Inflammatory macrophage (primary cell): ENCODE measurements around the gene HIPK4.
"Not testable (repeated sequence)": the region's sequence is repeated elsewhere in the genome, so short reads cannot be mapped to it uniquely, and the experiment has no call there.

ENCODE experiments used
- DNase-seq, 2 donors: peaks; one replicate each; pipeline ENCODE4 v3.0.0-alpha.2; 2020 to 2022
- total RNA-seq, 18 experiments: gene quantifications; one replicate each; lab custom pipeline; 2026; ENCODE audit warnings: mixed read lengths in 6 of 18, inconsistent platforms in 2 of 18; lab: John Stamatoyannopoulos, UW

The HIPK4 gene, protein sequence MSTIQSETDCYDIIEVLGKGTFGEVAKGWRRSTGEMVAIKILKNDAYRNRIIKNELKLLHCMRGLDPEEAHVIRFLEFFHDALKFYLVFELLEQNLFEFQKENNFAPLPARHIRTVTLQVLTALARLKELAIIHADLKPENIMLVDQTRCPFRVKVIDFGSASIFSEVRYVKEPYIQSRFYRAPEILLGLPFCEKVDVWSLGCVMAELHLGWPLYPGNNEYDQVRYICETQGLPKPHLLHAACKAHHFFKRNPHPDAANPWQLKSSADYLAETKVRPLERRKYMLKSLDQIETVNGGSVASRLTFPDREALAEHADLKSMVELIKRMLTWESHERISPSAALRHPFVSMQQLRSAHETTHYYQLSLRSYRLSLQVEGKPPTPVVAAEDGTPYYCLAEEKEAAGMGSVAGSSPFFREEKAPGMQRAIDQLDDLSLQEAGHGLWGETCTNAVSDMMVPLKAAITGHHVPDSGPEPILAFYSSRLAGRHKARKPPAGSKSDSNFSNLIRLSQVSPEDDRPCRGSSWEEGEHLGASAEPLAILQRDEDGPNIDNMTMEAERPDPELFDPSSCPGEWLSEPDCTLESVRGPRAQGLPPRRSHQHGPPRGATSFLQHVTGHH
- 0 to 0.09 (median 0) reads per million in 18 experiments for total RNA-seq

DNA sequence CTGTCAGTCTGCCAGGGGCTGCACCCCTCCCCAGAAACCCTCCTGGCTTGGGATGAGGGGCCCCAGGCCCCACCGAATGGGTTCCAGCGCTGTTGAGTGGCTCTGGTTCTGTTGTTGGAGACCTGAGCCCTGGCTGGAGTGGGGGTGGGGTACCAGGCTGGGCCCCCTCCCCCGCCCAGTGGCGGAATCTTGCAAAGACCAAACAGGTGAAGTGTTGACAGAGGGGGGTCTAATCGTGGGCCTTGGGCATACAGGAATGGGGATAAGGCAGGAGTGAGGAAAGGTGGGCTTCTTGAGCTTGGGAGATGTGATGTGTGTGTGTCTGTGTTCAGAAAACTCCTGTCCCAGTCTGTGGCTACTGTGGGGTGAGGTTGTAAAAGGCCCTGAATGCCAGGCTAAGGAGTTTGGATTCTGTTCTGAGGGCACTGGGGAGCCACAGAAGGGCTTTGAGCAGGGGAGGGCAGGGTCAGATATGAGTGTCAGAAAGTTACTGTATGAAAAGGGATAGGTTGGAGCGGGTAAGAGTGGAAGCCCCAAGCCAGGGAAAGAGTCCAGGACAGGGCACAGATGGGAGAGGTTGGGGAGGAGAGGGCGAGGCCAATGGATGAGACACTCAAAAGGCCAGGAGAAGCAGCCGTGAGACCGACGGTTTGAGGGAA lies at the start of gene HIPK4:
Gene HIPK4 (minus strand): TSS at position 98 of the 659 bp plus-strand sequence. CDS start 279 bp downstream, outside the sequence.
- no peak for DNase-seq

DNA sequence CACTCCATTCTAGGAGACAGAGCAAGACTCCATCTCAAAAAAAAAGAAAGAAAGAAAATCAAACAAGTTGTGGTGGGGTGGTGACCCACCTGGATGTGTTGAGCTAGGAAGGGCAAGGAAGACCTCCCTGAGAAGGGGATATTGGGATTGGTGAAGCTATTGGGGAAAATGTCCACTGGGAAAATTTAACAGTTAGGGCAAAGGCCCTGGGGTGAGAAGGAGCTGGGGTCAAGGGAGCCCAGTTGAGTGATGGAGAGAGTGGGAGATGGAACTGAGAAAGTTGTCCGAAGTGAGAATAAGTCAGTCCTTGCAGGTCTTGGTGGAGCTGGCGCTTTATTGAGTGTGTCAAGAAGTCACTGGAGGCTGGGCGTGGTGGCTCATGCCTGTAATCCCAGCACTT lies 48.3 kb upstream of the HIPK4 start:
- DNase-seq = no peak

DNA sequence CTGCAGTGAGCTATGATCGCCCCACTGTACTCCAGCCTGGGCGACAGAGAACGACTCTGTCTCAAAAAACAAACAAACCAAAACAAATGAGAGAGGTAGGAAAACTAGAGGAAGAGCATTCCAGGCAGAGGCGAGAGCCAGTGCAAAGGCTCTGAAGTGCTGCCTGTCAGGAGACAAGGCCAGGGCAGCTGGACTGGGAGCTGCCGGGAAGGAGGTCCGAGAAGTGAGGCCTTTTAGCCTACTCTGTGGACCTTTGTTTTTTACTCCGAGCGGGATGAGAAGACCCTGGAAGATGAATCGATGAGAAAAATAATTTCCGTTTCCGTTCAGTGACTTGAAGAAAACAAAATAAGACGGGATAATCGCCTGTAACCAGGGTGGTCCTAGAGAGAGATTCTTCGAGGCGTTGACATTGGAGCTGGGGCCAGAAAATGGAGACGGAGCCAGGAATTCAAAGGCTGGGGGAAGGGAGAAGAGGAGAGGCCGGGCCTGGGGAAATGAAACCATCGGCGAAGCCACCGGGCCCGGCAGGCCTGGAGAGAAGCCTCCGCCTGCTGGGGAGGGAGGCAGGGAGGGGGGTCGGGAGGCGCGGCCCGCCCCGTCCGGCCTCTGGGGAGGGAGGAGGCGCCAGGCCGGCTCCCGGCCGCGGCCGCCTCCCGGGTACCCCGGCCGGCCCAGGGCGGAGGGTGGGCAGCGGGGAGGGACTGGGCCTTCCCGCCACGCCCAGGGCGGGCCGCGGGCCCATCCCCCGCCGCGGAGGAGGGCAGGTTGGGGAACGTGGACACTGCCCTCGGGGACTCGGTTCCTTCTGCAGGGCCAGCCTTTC lies 43.6 kb upstream of the HIPK4 start:
- peak; percentile 94 to 95 for DNase-seq

DNA sequence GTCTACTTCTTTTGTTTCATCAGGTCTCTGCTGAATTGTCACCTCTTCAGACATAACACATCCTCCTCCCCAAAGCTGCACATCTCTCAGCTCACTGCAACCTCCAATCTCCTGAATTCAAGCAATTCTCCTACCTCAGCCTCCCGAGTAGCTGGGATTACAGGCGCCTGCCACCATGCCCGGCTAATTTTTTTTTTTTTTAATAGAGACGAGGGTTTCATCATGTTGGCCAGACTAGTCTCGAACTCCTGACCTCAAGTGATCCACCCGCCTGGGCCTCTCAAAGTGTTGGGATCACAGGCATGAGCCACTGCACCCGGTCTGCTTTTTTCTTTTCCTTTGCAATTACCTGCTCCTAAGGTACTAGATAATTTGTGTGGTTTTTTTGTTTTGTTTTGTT lies 42.8 kb upstream of the HIPK4 start:
- not testable (repeated sequence) for DNase-seq

DNA sequence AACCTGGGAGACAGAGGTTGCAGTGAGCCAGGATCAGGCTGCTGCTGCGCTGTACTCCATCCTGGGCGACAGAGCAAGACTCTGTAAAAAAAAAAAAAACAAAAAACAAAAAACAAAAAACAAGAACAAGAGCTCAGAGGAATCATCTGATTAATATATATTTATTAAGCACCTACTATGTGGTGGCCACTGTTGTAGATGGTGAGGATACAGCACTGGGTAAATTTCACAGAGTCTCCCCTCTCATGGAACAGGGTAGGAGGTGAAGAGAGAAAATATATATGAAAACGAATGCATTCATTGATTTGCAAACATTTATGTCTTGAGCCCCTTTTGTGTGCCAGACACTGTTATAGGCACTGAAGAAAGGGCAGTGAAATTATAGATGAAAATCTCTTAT lies 41.7 kb upstream of the HIPK4 start:
- DNase-seq = no peak

DNA sequence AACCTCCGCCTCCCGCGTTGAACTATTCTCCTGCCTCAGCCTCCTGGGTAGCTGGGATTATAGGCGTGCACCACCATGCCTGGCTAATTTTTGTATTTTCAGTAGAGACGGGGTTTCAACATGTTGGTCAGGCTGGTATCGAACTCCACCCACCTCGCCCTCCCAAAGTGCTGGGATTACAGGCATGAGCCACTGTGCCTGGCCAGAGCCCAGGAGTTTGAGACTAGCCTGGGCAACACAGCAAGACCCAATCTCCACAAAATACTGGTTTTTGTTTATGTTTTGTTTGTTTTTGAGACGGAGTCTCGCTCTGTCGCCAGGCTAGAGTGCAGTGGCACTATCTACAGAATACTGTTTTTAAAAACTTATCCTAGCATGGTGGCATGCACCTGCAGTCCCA lies 40.3 kb upstream of the HIPK4 start:
- DNase-seq = not testable (repeated sequence)

DNA sequence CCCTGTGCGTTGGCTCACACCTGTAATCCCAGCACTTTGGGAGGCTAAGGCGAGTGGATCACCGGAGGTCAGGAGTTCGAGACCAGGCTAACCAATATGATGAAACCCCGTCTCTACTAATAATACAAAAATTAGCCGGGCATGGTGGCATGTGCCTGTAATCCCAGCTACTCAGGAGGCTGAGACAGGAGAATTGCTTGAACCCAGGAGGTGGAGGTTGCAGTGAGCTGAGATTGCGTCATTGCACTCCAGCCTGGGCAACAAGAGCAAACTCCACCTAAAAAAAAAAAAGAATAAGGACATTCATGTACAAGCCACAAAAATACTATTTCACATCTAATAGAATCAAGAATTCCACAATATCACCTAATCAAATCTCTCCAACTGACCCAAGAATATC lies 38.2 kb upstream of the HIPK4 start:
- DNase-seq = not testable (repeated sequence)

DNA sequence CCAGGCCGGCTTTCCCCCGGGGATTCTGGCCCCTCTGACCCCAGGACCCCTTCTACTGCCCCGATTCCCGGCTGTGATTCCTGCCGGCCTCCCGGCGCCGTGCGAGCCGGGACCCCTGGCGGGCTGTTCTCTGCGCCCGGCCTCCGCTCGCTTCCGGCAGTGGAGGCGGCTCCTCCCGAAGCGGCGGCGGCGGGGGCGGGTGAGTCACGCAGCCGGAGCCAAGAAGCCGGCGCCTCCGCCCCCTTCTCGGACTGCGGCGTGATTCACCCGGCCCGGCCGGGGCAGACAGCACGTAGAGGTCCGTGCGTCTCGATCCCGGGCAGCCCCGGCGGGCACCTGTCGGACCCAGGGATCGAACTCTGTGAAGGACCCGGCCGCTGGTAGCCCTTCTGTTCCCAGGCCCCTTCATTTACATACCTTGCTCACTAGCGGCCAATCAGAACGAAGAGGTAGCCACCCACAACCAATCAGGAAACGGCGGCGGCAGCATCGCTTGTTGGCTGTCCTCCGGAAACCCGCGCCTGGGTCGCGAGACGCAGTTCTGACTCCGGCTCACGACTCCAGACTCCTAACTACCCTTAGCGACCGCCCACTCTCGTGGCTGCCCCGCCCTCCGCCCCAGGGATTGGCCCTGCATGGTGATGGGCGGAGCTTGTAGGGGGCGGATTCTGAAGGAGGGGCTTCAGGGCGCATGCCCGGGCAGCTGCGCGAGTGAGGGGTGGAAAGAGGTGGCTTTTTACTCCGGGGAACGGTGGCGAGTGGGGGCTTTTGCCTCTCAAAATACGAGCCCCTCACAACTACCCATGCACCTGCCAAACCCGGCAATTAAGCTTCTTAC lies 35.7 kb upstream of the HIPK4 start, which contains the start of gene SERTAD1:
Gene SERTAD1 (minus strand): TSS at position 543 of the 838 bp plus-strand sequence. CDS start 2,446 bp downstream, outside the sequence.
- DNase-seq = peak; percentile 100

DNA sequence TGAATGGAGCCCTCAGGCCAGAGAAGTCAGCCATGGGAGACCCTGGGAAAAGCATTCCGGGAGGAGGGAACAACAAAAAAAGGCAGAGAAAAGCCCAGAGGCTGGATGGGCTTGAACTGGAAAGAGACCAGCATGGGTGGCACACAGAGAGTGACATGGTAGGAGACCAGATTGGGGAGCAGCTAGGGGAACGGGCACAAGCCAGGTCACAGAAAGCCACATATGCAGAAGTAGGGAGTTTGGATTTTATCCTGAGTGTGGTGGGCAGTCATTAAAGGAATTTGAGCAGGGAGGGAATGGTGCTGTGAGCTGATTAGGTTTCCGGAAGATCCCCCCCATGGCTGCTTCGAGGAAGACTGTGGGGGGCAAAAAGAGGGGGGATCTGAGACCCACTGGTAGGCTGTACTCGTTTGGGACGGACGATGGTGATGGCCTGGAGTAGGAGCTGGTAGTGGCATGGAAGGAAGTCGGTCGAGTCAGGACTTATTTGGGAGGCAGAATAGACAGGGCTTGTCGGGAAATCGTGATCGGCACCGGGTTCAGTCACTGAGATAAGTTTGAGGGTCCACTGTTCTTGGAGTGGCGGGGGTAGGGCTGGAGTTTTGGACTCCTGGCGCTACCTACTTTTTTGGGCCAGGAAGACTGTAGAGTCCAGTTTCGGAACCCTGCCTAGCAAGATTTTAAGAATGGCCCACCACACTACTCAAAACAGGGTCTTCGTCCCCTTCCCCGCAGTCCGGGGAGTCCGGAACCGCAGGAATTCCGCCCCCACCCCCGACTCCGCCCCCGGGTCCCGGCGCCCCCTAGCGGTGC lies 34.9 kb upstream of the HIPK4 start:
- peak in 1 of 2 donors; percentile 23 for DNase-seq

DNA sequence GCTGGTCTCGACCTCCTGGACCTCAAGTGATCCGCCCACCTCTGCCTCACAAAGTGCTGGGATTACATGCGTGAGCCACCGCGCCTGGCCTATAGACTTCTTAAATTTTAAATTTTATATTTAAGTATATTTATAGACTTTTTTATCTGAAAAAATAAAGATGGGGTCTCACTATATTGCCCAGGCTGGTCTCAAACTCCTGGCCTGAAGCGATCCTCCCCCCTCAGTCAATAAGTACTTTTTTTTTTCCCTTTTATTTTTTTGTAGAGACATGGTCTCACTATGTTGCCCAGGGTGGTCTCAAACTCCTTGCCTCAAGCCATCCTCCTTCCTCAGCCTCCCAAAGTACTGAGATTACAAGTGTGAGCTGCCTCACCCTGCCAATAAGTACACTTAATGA lies 34.0 kb upstream of the HIPK4 start:
- DNase-seq = no peak

DNA sequence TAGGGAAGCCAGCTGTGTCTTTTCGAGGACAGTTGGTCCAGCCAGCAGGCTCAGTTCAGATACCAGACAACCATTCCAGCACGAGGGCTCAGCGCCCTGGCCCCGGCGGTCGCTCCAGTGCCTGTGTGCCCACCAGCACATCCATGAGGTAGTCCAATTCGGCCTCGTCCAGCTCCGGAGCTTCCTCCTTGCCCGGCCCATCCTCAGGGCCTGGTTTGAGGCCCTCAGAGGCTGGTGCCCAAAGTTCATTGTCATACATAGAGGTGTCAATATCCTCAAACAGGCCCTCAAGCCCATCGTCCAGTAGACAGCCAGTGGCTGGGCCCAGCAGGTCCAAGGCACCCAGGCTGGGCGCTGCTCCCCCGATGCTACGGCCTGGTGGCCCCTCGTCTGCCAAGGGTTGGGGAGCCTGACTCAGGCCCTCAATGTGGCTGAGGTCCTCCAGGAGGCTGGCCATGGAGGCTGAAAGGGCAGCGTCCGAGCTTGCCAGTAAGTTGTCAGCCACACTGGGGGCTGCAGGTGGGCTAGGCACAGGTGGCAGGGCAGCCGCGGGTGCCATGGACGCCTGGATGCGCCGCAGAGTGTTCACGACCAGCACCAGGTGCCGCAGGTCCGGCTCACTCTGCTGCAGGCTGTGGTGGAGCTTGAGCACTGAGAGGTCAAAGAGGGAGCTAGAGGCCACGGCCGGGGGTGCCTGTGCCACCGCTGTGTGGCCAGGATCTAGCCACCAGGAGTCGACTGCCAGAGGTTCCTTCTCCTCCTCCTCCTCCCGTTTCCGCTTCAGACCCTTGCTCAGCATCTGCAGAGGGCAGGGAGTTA lies 33.0 kb upstream of the HIPK4 start:
- DNase-seq = no peak

DNA sequence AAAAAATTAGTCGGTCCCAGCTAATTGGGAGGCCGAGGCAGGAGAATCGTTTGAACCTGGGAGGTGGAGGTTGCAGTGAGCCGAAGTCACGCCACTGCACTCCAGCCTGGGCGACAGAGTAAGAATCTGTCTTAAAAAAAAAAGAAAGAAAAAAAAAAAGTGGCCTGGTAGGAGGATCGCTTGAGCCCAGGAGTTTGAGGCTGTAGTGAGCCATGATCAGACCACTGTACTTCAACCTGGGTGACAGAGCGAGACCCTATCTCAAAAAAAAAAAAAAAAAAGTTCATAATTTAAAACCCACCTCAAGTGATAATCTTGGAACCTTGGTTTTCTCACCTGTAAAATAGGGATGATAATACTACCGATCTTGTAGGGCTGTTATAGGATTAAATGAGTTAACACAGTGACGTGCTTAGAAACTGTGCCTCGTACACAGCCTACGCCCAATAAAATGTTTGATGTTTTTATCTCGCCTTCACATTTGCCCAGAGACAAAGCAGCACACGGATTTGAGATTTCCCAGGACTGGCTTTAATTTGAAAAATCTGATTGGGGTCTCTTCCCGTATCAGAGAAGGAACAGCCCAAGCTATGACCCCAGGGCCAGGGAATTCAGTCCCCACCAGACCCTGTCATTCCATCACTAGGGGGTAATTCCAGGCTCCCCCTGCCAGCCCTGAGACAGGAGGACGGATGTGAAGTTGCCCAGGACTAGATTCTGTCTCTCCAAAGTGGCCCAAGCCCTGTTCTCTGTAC lies 32.2 kb upstream of the HIPK4 start:
- DNase-seq = no peak

DNA sequence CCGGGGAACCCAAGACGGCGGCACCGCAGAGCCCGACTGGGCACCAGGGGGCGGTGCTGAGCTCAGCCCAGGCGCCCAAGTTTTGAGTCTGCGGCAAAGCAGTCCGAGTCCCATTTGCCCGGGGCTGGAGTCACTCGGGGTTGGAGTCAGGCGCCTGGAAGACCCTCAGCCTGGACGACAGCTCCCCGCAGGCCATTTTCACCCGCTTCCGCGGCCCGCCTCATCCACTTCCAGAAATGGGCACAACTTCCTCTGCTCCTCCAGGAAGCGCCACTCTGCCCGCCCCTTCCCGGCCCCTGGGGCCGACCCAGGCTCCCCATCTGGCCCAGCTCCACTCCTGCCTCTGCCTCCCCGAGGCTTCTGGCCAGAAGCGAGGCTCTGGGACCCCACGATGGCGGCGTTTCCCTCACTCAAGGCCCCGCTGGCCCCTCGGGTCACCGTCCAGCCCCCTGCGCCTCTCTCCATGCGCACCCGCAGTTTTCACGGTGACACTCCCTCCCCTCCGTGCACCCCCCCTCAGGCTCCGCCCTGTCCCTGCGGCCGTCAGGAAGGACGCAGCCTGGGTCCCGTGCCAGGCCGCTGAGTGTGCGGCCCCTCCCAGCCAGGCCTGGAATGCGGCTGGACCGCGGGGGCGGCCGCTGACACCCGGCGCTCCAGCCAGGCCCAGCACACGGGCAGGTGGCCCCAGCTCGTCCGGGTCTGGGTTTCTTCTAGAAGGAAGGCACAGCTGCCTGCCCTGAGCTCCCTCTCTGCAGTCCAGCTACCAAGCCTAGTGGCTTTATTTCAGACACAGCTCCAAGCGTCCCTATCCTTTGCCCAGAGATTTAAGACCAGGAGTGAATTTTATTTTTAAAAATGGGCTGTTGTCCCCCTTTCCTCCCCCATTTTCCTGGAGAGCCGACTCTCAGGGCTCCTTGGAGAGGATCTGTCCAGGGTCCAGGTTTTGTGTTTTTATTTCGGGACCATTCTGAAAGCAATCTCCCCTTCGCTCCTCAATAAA lies 31.1 kb upstream of the HIPK4 start:
- peak; percentile 84 to 89 for DNase-seq

DNA sequence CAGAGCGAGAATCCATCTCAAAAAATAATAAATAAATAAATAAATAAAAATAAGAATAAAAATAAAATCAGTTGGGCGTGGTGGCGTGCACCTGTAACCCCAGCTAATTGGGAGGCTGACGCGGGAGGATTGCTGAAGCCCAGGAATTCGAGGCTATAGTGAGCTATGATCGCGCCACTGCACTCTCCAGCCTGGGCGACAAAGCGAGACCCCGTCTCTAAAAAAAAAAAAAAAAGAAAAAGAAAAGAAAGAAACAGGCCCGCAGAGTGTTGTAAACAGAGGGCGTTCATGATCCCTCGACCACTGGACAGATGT lies 30.4 kb upstream of the HIPK4 start:
- DNase-seq = no peak

DNA sequence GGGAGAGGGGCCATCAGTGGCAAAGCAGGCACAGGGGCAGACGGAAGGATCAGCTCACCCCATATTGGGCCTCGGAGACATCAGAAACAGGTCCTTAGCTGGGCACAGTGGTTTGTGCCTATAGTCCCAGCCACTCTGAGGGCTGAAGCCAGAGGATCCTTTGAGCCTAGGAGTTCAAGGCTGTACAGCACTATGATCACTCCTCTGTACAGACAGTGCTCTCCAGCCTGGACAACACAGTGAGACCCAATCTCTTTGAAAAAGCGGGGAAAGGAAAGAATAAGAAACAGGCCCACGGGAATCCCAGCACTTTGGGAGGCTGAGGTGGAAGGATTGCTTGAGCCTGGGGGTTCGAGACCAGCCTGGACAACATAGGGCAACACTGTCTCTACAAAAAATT lies 29.8 kb upstream of the HIPK4 start:
- no peak for DNase-seq

DNA sequence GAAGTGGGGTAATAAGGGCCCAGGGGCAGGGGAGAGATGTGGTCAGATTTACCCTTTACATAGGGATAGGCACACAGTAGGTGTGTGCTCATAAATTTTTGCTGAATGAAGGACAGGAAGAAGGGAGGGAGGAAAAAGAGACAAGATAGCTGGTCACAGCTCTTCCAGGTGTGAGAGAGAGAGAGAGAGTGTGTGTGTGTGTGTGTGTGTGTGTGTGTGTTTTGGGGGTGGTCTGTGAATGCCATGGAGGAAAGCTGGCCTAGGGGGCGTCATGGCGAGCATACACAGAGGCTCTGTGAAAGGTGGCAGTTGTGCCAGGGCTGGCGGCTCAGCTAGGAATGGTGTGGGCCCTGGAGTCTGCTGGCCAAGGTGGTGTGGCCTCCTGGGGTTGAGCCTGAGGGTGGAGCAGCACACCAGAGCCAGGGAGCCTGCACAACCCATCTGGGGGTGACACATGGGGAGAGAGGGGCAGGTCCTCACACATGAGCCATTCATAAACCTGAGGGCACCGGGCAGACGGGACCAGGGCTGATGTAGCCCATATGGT lies 29.2 kb upstream of the HIPK4 start:
- no peak for DNase-seq

DNA sequence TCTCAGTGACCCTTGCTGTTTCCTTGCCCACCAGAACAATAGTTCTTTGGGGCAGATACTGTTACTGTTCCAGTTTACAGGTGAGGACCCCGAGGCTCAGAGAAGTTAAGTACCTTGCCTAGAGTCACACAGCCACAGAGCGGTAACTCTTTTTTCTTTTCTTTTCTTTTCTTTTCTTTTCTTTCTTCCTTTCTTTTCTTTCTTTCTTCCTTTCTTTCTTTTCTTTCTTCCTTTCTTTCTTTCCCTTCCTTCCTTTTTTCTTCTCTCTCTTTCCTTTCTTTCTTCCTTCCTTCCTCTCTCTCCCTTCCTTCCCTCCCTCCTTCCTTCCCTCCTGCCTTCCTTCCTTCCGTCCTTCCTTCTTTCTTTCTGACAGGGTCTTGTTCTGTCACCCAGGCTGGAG lies 28.1 kb upstream of the HIPK4 start:
- DNase-seq = no peak

DNA sequence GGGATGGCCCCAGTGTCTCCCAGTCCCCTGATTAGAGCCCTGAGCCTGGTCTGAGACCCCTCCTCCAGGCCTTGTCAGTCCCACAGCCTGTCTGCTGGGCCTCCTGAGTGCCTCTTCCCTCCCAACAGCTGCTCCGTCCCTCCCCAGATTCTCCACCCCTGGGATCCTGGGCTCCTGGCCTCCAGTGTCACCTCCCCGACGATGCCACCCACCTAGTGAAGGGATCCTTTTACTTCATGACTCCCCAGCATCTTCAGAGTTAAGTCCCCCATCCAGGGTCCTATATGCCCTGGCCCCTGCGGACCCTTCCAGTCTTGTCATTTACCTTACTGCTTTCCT lies 27.6 kb upstream of the HIPK4 start:
- no peak for DNase-seq
